VCaP (cell line): ENCODE results near the gene CNIH2.
"Not testable (repeated sequence)": the region's sequence is repeated elsewhere in the genome, so short reads cannot be mapped to it uniquely, and the experiment has no call there.

Experiments used
- H3K27ac ChIP-seq: fragments of 450-650 bp; 2 replicates; pipeline ENCODE4 v1.5.1; 2017
- CTCF ChIP-seq: fragments of 450-650 bp; conservative IDR thresholded peaks from 2 replicates; pipeline ENCODE4 v1.5.1; 2017; ENCODE audit warnings: mild to moderate bottlenecking, moderate library complexity

CNIH2 gene

GRCh38 chr11:66293777-66294625 lies 16.0 kb downstream of the CNIH2 start:
- TF ChIP-seq CTCF = no peak
- H3K27ac ChIP-seq = no peak overlapping the region

DNA sequence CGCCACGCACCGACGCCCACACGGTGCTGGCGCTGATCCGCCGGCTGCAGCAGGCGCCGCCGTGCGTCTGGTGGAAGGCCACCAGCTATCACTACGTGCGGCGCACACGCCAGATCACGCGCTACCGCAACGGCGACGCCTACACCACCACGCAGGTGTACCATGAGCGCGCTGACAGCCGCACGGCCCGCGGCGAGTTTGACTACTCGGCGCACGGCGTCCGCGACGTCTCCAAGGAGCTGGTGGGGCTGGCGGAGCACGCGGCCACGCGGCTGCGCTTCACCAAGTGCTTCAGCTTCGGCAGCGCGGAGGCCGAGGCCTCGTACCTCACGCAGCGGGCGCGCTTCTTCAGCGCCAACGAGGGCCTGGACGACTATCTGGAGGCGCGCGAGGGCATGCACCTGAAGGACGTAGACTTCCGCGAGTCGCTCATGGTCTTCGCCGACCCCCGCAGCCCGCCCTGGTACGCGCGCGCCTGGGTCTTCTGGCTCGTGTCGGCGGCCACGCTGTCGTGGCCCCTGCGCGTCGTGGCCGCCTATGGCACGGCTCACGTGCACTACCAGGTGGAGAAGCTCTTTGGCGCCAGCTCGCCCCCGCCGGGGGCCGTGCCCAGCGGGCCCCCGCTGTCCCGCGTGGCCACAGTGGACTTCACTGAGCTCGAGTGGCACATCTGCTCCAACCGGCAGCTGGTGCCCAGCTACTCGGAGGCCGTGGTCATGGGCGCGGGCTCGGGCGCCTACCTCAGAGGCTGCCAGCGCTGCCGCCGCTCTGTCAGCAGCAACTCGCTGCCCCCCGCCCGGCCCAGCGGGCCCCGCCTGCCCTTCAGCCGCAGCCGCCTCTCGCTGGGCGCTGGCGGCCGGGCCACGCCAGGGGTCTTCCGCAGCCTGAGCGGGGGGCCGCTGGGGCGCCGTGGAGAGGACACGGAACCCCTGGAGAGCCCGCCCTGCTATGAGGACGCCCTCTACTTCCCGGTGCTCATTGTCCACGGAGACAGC lies 16.9 kb downstream of the CNIH2 start:
- no peak for TF ChIP-seq CTCF

DNA sequence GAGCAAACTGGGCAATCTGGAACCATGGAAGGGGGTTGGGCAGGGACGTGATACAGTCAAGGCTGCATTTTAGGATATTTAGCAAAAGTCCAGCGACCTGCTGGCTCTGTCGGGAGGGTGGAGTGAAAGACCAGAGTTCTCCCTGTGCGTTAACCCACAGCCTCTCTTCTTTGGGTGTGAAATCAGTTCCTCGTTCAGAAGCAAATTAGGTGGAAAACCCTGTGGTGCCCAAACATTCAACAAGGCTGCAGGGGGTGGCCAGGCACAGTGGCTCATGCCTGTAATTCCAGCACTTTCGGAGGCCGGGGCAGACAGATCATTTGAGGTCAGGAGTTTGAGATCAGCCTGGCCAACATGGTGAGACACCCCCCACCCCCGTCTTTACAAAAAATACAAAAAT lies 19.6 kb downstream of the CNIH2 start:
- no peak for TF ChIP-seq CTCF
- no peak overlapping the region for H3K27ac ChIP-seq

More for the DNA sequence above, 16.9 kb downstream of the CNIH2 start:
- H3K27ac ChIP-seq = no peak overlapping the region

- no peak overlapping the region for H3K27ac ChIP-seq
- no peak for TF ChIP-seq CTCF
Observed at GRCh38 chr11:66299186-66299585, 21.2 kb downstream of the CNIH2 start.

DNA sequence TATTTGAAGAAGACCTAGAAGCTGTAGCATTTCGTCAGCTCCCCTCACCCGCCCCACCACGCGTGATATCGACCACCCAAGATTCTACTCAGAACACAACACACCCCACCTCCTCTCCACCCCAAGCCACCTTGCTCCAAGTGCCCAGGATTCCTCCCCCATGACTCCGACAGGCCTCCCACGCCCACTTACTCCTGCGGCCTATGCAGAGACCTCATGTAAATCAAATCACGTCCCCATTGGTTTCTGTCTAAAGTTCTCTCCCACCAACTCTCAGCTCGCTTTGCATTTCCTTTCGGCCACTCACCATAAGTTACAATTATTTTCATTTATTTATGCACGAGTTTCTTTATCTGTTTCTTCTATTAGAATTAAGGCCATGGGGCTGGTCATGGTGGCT lies 24.7 kb downstream of the CNIH2 start:
- no peak for TF ChIP-seq CTCF
- no peak overlapping the region for H3K27ac ChIP-seq

- no peak for TF ChIP-seq CTCF
- H3K27ac ChIP-seq = no peak overlapping the region
Observed at GRCh38 chr11:66309475-66309874, 31.5 kb downstream of the CNIH2 start.

DNA sequence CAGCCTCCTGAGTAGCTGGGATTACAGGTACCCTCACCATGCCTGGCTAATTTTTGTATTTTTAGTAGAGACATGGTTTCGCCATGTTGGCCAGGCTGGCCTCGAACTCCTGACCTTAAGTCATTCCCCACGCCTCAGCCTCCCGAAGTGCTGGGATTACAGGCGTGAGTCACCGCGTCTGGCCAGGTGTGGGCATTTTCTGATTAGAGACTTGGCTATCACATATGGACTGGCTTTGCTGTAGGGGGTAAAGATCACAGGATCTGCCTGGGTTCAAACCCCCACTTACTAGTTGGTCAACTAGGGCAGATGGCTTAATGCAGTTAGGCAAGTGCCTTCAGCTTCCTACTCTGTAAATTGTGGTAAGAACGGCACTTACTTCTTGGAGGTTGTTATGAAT lies 32.3 kb downstream of the CNIH2 start:
- TF ChIP-seq CTCF = no peak
- H3K27ac ChIP-seq = no peak overlapping the region

DNA sequence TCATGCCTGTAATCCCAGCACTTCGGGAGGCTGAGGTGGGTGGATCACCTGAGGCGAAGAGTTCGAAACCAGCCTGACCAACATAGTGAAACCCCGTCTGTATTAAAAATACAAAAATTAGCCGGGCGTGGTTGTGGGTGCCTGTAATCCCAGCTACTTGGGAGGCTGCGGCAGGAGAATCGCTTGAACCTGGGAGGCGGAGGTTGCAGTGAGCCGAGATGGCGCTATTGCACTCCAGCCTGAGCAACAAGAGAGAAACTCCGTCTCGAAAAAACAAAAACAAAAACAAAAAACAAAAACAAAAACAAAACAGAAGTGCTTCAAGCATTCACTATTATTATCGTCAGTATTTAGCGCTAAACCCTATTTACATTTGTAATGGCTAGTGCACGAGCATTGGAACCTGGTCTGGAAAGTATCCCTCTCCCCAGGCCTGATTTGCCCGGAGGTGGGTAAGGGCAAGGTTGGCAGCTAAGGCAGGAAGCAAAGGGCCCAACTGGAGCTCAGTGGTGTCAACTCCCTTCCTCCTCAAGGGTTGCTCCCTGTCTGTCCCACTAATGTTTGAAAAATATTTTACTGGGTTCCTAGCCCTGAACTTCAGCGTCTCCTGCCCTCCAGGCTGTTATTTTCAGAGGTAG lies 32.9 kb downstream of the CNIH2 start:
- not testable (repeated sequence) for H3K27ac ChIP-seq
